Neural progenitor cell (in vitro differentiated cells): ENCODE results near the gene TFDP1. TPM values are rescaled to one million over a fixed set of nuclear protein-coding genes. Genes with fewer than 3 reads are reported as not detected.

Experiments
- DNase-seq: peaks from one replicate; pipeline ENCODE4 v3.0.0-alpha.2; 2016; ENCODE audit warnings: low spot score
- H2AFZ ChIP-seq: fragments of 200-600 bp; sonication (generic); replicated peaks from 2 replicates; pipeline ENCODE4 v1.6.1; 2016; ENCODE audit warnings: antibody characterized with exemption
- H3F3A ChIP-seq: fragments of 200-600 bp; sonication (generic); 2 replicates; pipeline ENCODE4 v1.6.1; 2016; ENCODE audit warnings: antibody characterized with exemption, low read depth
- H3K27ac ChIP-seq: fragments of 200-600 bp; sonication (generic); 2 replicates; pipeline ENCODE4 v1.5.1; 2016; ENCODE audit warnings: mild to moderate bottlenecking
- H3K27me3 ChIP-seq: fragments of 200-600 bp; sonication (generic); 2 replicates; pipeline ENCODE4 v1.6.1; 2016; ENCODE audit warnings: mild to moderate bottlenecking, moderate library complexity
- H3K36me3 ChIP-seq: fragments of 200-600 bp; sonication (generic); 2 replicates; pipeline ENCODE4 v1.5.1; 2016
- H3K4me1 ChIP-seq: fragments of 200-600 bp; sonication (generic); 2 replicates; pipeline ENCODE4 v1.6.1; 2016; ENCODE audit warnings: mixed run types
- H3K4me2 ChIP-seq: fragments of 200-600 bp; sonication (generic); 2 replicates; pipeline ENCODE4 v1.6.1; 2016
- H3K4me3 ChIP-seq: fragments of 200-600 bp; sonication (generic); 2 replicates; pipeline ENCODE4 v1.5.1; 2016
- H3K79me2 ChIP-seq: fragments of 200-600 bp; sonication (generic); 2 replicates; pipeline ENCODE4 v1.6.1; 2016; ENCODE audit warnings: low read depth
- H3K9ac ChIP-seq: fragments of 200-600 bp; sonication (generic); 2 replicates; pipeline ENCODE4 v1.6.1; 2016
- H3K9me3 ChIP-seq: fragments of 200-600 bp; sonication (generic); 2 replicates; pipeline ENCODE4 v1.5.1; 2016; ENCODE audit warnings: low read depth
- H4K20me1 ChIP-seq: fragments of 200-600 bp; sonication (generic); 2 replicates; pipeline ENCODE4 v1.6.1; 2016; ENCODE audit warnings: low read depth
- H3K27ac Mint-ChIP-seq: 3 replicates; pipeline ENCODE4 v1.8.0; 2021; ENCODE audit warnings: mixed read lengths
- H3K27me3 Mint-ChIP-seq: 2 replicates; pipeline ENCODE4 v1.8.0; 2022; ENCODE audit warnings: low read depth, mild to moderate bottlenecking, inconsistent platforms, moderate library complexity, mixed read lengths; ENCODE audit not compliant: insufficient read depth
- H3K36me3 Mint-ChIP-seq: 3 replicates; pipeline ENCODE4 v1.8.0; 2021; ENCODE audit warnings: mixed read lengths
- H3K4me1 Mint-ChIP-seq: 3 replicates; pipeline ENCODE4 v1.8.0; 2021; ENCODE audit warnings: mixed read lengths
- H3K4me3 Mint-ChIP-seq: 3 replicates; pipeline ENCODE4 v1.8.0; 2021; ENCODE audit warnings: mild to moderate bottlenecking, moderate library complexity, mixed read lengths
- H3K9me3 Mint-ChIP-seq: 3 replicates; pipeline ENCODE4 v1.8.0; 2020; ENCODE audit warnings: mixed read lengths
- EZH2 ChIP-seq: fragments of 200-600 bp; sonication (generic); IDR thresholded peaks from 2 replicates; pipeline ENCODE4 v1.6.1; 2017; ENCODE audit warnings: antibody characterized with exemption, mild to moderate bottlenecking, moderate library complexity
- EZH2phosphoT487 ChIP-seq: fragments of 200-600 bp; sonication (generic); IDR thresholded peaks from 2 replicates; pipeline ENCODE4 v1.6.1; 2017; ENCODE audit warnings: antibody characterized with exemption
- total RNA-seq: library from RNA; depleted of rRNA; stranded (reverse); fragments of >200 nt; gene quantifications from 2 replicates; pipeline ENCODE4 v1.2.3, GENCODE V29; 2015; ENCODE audit warnings: low replicate concordance
- TF ChIP-seq, protein P1 (sequence below): fragments of 200-600 bp; sonication (generic); IDR thresholded peaks from 2 replicates; pipeline ENCODE4 v1.5.1; 2017; ENCODE audit warnings: antibody characterized with exemption, mild to moderate bottlenecking

Gene TFDP1
- total RNA-seq, 1 donor from 2014 or later, result 88.6 TPM

- DNase-seq, result no peak
- Mint-ChIP-seq H3K27ac (peak overlapping the region; percentile 81), H3K36me3 (peaks cover 26% of the 10 kb centered on the region), H3K4me3 (no peak overlapping the region), H3K27me3 (peaks cover 5% of the 10 kb centered on the region), H3K9me3 (no peaks in the 10 kb centered on the region), H3K4me1 (peaks cover 17% of the 10 kb centered on the region)
- no peaks in the 10 kb centered on the region for H3K27me3 ChIP-seq
- H3K27ac ChIP-seq, result peak overlapping the region; percentile 85
- peaks cover 56% of the 10 kb centered on the region for H4K20me1 ChIP-seq
- H3F3A ChIP-seq, result peaks cover 20% of the 10 kb centered on the region
- no peak overlapping the region for H2AFZ ChIP-seq
- no peaks in the 10 kb centered on the region for H3K9me3 ChIP-seq
- peaks cover 6% of the 10 kb centered on the region for H3K36me3 ChIP-seq
- H3K4me1 ChIP-seq, result peaks cover 17% of the 10 kb centered on the region
- H3K4me3 ChIP-seq, result peak overlapping the region; percentile 27
- TF ChIP-seq EZH2phosphoT487 (no peak), EZH2 (no peak)
- TF ChIP-seq, protein P1, sequence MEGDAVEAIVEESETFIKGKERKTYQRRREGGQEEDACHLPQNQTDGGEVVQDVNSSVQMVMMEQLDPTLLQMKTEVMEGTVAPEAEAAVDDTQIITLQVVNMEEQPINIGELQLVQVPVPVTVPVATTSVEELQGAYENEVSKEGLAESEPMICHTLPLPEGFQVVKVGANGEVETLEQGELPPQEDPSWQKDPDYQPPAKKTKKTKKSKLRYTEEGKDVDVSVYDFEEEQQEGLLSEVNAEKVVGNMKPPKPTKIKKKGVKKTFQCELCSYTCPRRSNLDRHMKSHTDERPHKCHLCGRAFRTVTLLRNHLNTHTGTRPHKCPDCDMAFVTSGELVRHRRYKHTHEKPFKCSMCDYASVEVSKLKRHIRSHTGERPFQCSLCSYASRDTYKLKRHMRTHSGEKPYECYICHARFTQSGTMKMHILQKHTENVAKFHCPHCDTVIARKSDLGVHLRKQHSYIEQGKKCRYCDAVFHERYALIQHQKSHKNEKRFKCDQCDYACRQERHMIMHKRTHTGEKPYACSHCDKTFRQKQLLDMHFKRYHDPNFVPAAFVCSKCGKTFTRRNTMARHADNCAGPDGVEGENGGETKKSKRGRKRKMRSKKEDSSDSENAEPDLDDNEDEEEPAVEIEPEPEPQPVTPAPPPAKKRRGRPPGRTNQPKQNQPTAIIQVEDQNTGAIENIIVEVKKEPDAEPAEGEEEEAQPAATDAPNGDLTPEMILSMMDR, result no peak
- H3K4me2 ChIP-seq, result peak overlapping the region; percentile 71
- H3K9ac ChIP-seq, result no peak overlapping the region
- peaks cover 89% of the 10 kb centered on the region for H3K79me2 ChIP-seq
Observed at GRCh38 chr13:113616281-113616906, 31.8 kb downstream of the TFDP1 start.

GRCh38 chr13:113616991-113617749 is 32.6 kb downstream of the TFDP1 start:
- no peak overlapping the region for H3K4me3 Mint-ChIP-seq
- H4K20me1 ChIP-seq, result peaks cover 56% of the 10 kb centered on the region
- no peak overlapping the region for H2AFZ ChIP-seq
- peaks cover 28% of the 10 kb centered on the region for H3K36me3 Mint-ChIP-seq
- H3K9me3 ChIP-seq, result no peaks in the 10 kb centered on the region
- H3K36me3 ChIP-seq, result peaks cover 6% of the 10 kb centered on the region
- no peaks in the 10 kb centered on the region for H3K27me3 ChIP-seq
- no peak overlapping the region for H3K9ac ChIP-seq
- peaks cover 5% of the 10 kb centered on the region for H3K27me3 Mint-ChIP-seq
- H3K4me1 Mint-ChIP-seq, result peaks cover 16% of the 10 kb centered on the region
- peak overlapping the region; percentile 85 for H3K27ac ChIP-seq
- H3K79me2 ChIP-seq, result peaks cover 91% of the 10 kb centered on the region
- TF ChIP-seq, protein P1, result no peak
- TF ChIP-seq EZH2phosphoT487 (no peak), EZH2 (no peak)
- H3K4me1 ChIP-seq, result peaks cover 17% of the 10 kb centered on the region
- H3F3A ChIP-seq, result peaks cover 20% of the 10 kb centered on the region
- H3K4me2 ChIP-seq, result peak overlapping the region; percentile 71
- H3K27ac Mint-ChIP-seq, result peak overlapping the region; percentile 81
- peak overlapping the region; percentile 27 for H3K4me3 ChIP-seq
- peak; percentile 86 for DNase-seq
- H3K9me3 Mint-ChIP-seq, result peaks cover 3% of the 10 kb centered on the region

DNA sequence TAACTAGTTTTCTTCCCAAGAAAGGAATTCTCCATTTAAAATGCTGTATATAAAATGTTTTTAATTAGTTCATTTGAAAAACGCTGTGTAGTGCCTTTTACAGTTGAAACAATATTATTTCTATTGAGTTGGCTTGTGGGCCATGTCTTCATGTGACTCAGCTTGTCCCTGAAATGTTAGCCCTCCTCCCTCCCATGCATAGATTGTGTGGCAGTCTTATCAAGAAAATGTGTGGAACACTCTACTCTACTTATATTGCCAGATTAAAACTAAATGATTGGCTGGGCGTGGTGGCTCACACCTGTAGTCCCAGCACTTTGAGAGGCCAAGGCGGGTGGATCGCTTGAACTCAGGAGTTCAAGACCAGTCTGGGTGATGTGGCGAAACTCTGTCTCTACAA is 33.4 kb downstream of the TFDP1 start:
- Histone ChIP-seq H2AFZ (no peak overlapping the region), H3K79me2 (peaks cover 94% of the 10 kb centered on the region), H3K27me3 (no peaks in the 10 kb centered on the region), H4K20me1 (peaks cover 56% of the 10 kb centered on the region), H3F3A (peaks cover 20% of the 10 kb centered on the region), H3K27ac (no peak overlapping the region), H3K4me1 (peaks cover 17% of the 10 kb centered on the region), H3K9me3 (no peaks in the 10 kb centered on the region), H3K4me2 (no peak overlapping the region), H3K9ac (no peak overlapping the region), H3K36me3 (peaks cover 8% of the 10 kb centered on the region), H3K4me3 (no peak overlapping the region)
- TF ChIP-seq EZH2phosphoT487, result no peak
- TF ChIP-seq, protein P1, result no peak
- no peak for TF ChIP-seq EZH2
- Mint-ChIP-seq H3K27ac (no peak overlapping the region), H3K27me3 (peaks cover 5% of the 10 kb centered on the region), H3K36me3 (peaks cover 29% of the 10 kb centered on the region), H3K4me3 (no peak overlapping the region), H3K4me1 (peaks cover 11% of the 10 kb centered on the region), H3K9me3 (peaks cover 6% of the 10 kb centered on the region)
- no peak for DNase-seq
